Measurements from ENCODE around the gene GLS2.
"Not testable (repeated sequence)": the region's sequence is repeated elsewhere in the genome, so short reads cannot be mapped to it uniquely, and the experiment has no call there.

Gene GLS2

DNA sequence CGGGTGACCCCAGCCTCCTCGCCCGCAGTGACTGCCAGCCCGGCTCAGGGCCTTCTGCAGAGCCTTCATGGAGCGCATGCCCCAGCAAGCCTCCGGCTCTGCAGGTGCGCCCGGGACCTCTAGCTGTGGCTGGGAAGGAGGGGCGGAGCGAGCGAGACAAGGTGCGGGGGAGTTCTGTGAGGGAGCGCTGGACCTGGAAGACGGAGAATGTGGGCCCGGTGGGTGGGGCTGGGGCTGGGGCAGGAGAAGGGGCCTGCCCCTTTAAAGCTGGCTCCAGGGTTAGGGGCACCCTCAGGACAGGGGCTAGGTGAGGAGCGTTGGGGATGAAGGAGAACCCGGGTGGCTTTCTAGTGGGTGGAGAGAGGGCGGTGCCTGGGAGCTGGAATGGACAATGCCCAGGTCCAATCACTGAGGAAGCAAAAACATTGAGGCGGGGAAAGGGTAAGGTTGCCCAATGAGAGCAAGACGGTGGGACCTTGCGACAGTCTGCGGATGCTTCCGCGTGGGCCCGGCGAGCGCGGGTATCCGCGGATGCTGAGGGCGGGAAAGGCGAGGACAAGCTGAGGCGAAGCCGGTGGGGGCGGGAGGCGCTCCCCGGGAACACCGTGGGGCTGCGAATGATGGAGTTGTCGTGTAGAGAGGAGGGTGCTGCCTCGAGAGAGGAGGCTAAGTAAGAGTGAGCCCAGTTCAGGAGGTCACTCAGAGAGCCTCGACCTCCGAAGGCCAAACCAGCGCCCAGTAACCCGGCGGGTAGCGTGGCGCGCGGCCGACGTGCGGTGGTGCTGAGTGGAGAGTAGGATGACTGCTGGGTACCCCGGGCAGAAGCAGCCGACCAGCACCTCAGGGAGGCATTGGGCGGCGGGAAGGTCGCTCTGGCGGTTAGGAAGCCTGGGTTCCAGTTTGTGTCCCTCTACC, at the start of gene GLS2:
GLS2 (minus strand) TSS at position 121 of the 915 bp plus-strand sequence; CDS start at position 78, 43 bp downstream.
- DNase-seq (ENCODE audit: low read depth), result peak; percentile 18

DNA sequence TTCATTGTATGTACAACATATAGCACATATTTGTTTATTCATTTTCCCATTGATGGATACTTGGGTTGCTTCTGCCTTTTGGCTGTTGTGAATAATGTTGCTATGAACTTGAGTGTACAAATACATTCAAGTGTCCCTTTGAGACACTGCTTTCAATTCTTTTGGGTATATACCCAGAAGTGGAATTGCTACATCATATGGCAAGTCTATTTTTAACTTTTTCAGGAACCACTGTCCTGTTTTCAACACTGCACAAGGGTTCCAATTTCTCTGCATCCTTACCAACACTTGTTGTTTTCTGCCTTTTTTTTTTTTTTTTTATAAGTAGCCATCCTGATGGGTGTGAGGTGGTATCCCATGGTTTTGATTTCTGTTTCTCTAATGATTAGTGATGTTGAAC, 49.6 kb upstream of the GLS2 start:
- DNase-seq (ENCODE audit: low read depth), result no peak

DNA sequence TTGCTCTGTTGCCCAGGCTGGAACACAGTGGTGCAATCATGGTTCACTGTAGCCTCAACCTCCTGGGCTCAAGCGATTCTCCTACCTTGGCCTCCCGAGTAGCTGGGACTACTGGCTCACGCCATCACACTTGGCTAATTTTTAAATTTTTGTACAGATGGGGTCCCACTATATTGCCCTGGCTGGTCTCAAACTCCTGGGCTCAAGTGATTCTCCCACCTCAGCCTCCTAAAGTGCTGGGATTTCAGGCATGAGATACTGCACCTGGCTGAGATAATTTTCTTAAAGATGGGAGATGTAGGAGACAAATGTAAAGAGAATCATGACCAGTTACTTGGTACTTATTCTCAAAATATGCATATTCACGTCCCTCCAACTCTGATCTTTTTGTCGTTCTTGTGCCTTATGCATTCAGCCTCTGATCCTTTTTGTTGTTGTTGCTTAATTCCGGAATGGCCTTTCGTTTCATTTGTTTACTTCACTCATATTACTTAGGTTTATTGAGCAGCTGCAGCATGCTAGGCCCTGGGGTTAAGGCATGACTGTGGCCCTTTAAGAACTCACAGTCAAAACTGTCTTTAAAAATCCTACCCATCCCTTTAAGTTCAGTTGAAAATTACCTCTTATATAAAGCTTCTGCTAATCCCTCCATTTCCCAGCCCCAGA, 42.6 kb upstream of the GLS2 start:
- DNase-seq (ENCODE audit: low read depth), result no peak

DNA sequence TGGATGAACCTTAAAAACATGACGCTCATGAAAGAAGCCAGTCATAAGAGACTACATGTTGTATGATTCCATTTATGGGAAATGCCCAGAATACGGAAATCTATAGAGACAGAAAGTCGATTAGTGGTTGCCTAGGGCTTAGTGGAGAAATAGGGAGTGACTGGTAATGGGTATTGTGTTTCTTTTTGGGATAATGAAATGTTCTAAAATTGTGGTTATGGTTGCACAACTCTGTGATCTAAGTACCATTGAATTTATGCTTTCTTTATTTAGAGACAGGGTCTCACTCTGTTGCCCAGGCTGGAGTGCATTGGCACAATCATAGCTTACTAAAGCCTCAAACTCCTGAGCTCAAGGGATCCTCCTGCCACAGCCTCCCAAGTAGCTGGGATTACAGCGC, 41.7 kb upstream of the GLS2 start:
- no peak for DNase-seq (ENCODE audit: low read depth)

DNA sequence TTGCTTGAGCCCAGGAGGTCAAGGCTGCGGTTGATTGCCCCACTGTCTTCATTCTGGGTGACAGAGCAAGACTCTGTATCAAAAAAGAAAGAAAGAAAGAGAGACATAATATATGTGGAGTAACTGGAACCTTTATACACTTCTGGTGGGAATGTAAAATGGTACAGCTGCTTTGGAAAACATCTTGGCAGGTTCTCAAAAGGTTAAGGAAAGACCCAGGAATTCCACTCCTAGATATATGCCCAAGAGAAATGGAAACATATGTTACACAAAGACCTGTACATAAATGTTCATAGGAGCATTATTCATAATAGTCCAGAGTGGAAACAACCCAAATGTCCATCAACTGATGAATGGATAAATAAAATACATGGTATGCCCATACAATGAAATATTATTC, 40.9 kb upstream of the GLS2 start:
- DNase-seq (ENCODE audit: low read depth), result no peak

DNA sequence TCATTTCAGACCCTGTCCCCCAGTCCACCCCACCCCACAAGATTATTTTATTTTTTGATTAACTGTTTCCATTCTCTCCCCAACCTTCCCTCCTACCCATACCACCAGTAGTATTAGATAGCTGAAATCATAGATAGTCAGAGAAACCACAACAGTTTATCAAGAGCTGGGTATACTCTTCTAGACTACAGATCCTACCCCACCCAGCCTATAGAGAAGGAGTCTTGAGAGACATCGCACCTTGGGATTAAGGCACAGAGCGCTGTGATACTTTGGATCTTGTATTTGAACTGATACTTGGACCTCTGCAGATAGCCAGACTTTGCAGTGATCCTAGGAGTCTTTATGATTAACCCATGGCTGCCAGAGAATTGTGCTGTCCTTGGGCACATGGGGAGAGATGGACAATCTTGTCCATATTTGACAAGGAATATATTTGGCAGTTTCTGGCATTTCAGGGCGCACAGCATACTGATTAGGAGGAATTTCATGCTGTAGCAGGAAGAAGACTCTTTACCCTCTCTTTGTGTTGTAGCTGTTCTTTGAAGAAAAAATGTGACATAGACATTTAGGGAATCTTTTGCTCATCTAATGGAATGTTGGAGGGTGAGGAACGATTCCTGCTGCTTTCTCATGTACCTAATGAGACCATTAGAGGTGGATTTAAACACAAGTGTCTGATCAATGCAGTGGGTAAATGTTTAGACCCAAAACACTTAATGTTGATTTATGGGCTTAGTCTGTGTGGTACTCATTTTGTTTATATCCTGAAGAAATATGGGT, 34.6 kb upstream of the GLS2 start:
- DNase-seq (ENCODE audit: low read depth), result no peak

DNA sequence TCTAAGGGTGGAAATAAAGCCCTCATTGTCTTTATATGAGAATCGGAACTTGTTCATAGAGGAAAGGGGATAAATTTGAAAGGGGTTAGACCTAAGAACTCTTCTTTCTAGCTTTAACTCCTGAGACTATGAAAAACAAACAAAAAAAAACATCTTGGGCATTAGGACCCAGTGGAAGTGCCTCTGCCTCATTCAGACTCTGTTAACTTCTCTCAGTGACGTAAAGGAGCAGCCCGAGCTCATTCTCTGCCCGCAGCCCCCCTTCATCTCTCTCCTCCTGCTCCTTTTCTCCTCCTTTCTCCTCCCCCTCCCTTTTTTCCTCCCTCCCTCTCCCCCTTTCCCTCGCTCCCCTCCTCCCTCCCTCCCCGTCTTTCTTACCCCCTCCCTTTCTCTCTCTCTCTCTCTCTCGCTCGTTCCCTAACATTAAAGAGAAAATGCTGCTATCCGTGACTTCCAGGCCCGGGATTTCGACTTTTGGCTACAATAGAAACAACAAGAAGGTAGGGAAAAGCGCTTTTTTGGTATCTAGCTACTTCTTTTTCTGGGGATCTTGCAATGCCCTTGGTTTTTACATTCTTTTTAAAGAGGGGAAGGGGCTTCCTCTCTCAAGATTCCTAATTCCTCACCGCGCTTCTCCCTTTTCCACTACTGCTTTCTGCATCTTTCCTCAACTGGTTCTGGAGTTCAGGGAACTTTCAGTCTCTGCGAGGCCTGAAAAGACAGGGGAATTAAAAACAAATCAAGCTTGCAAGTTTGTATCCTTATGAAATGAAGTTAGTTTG, 33.8 kb upstream of the GLS2 start, which contains the start of gene RBMS2:
RBMS2 (plus strand) TSS at position 231 of the 782 bp plus-strand sequence; CDS start at position 435, 204 bp downstream.
- peak; percentile 79 for DNase-seq (ENCODE audit: low read depth)

DNA sequence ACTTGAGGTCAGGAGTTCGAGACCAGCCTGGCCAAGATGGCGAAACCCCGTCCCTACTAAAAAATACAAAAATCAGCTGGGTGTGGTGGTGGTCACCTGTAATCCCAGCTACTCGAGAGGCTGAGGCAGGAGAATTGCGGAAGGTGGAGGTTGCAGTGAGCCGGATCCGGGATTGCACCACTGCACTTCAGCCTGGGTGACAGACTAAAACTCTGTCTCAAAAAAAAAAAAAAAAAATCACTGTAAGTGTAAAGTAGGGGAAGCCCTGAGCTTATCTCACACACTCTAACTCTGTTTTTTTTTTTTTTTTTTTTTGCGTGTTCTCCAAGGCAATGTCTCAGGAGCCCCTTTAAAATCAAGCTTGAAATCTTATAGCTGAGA, 33.2 kb upstream of the GLS2 start:
- DNase-seq (ENCODE audit: low read depth), result no peak

DNA sequence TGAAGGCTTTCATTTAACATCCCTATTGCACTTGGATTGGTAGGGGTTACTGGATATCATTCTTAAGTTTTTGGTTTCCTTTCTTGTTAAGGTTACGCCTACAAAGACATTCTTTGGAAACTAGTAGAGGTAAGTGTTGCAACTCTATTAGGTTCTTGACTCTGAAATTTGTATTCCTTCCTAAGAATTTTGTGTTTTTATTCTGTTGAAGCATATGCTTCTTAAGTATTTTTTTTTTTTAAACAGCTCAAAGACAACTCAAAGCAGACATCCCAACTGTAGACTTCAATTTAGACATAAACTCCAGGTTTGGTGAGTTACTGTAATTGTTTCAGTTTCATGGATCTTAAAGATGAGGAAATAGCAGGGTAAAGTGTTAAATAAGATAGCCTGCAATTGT, 32.5 kb upstream of the GLS2 start:
- DNase-seq (ENCODE audit: low read depth), result no peak

DNA sequence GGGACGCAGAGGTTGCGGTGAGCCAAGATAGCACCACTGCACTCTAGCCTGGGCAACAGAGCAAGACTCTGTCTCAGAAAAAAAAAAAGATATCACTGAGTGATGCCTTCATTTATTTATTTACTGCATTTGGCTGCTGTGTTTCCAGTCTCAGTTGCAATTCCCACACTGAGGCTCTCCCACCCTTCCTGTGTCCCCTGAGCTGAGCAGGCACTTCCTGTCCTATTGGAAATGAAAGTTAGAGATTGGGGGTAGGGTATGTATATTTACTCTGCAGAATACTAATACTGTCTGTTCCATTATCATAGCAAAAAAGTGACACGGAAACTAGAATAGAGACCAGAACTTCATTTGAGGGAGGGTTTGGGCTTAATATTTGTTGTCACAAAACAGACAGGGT, 32.1 kb upstream of the GLS2 start:
- no peak for DNase-seq (ENCODE audit: low read depth)

DNA sequence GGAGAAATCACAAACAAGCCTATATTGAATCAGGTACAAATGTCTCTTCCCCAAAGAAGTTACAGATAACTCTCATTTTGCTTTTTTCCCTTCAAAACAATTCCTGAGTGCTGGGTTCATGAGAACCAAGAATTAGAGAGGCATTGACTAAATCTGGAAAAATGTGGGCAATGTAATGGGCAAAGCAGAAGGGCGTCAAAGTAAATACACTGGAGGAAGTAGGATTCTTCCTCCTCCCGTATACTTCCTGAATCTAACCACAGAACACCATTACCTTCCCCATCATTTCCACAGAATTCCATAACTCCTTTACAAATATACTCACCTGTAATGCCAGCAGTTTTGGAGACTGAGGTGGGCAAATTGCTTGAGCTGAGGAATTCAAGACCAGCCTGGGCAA, 30.6 kb upstream of the GLS2 start:
- DNase-seq (ENCODE audit: low read depth), result no peak

DNA sequence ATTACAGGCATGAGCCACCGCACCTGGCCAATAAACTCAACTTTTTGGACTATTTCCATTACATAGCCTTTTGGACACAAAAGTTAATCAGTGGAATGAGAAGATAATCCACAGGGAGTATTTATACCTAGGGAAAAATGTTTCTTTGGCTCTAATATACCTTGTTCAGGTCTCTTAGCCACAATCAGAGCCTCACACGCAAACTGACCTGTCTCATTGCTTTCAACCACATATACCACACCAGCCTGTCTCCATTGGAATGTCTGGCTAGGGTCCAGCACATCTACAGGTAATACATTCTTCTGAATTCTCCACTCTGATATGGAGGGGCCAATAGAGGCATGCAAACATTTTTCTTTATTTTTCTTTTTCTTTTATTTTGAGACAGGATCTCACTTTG, 29.9 kb upstream of the GLS2 start:
- no peak for DNase-seq (ENCODE audit: low read depth)

DNA sequence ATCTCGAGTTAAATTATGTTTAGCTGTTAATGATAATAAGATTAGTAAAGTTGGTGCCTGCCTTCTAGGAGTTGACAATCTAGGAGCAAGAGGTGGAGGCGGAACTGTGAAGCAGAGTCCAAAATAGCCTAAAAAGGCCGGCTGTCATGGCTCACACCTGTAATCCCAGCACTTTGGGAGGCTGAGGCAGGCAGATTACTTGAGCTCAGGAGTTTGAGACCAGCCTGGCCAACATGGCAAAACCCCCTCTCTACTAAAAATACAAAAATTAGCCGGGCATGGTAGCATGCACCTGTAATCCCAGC, 26.0 kb upstream of the GLS2 start:
- DNase-seq (ENCODE audit: low read depth), result not testable (repeated sequence)

DNA sequence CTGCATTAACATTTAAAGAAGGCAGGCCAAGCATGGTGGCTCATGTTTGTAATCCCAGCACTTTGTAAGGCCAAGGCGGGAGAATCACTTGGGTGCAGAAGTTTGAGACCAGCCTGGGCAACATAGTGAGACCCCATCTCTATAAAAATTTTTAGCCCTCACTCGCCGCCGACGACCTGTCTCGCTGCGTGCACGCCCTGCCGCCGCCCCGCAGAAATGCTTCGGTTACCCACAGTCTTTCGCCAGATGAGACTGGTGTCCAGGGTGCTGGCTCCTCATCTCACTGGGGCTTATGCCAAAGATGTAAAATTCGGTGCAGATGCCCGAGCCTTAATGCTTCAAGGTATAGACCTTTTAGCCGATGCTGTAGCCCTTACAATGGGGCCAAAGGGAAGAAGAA, 22.8 kb upstream of the GLS2 start:
- DNase-seq (ENCODE audit: low read depth), result no peak

DNA sequence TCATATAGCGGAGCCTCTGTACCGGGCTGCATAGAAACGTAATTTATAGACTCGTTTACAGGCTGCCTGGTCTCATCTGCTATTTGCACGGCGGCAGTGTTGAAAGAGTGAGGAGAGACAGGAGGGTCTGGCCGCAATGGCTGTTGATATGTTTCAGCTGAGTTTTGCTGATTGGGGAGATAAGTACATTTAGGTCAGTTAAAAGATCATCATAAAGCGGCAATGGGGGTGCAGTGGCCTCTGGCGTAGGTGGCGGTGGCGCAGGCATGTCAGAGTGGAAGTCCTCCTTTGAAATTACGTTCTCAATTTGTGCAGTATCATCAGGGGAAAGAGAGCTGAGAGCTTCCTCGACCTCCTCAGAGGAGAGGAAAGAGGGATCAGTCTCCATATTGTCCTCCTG, 11.9 kb upstream of the GLS2 start:
- not testable (repeated sequence) for DNase-seq (ENCODE audit: low read depth)

DNA sequence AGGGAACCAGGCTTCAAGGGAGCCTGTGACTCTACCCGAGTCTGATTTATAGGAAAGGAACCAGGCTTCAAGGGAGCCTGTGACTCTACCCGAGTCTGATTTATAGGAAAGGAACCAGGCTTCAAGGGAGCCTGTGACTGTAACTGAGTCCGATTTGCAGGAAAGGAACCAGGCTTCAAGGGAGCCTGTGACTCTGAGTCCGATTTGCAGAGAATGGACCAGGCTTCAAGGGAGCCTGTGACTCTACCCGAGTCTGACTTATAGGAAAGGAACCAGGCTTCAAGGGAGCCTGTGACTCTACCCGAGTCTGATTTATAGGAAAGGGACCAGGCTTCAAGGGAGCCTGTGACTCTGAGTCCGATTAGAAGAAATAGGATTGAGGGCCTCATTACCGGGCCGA, 11.5 kb upstream of the GLS2 start:
- not testable (repeated sequence) for DNase-seq (ENCODE audit: low read depth)

DNA sequence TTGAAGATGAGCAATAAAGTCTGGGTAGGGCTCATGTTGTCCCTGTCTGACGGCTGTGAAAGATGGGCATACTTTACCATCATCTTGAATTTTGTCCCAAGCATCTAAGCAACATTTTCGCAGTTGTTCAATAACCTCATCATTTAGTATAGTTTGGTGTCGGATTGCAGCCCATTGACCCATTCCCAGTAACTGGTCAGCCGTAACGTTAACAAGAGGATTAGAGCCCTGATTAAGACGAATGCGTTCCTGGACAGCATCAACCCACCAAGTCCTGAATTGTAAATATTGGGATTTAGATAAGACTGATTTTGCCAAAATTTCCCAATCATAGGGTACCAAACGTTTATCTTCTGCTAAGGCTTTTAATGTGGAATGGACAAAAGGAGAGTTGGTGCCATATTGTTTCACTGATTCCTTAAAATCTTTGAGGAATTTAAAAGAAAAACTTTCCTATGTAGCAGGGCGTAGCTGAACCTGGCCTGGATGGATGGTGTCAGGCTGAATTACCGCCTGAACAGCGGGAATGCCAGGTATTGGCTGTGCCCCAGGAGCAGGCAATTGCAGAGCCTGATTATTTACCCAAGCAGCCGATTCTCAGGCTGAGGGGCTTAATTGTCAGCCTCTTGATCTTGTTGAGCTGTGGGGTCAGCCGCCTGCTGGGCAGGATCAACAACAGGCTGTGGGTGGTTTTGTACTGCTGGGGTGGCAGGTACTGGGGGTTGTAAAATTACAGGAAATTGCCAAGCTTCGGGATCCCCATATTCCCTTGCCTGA, 10.4 kb upstream of the GLS2 start:
- not testable (repeated sequence) for DNase-seq (ENCODE audit: low read depth)

DNA sequence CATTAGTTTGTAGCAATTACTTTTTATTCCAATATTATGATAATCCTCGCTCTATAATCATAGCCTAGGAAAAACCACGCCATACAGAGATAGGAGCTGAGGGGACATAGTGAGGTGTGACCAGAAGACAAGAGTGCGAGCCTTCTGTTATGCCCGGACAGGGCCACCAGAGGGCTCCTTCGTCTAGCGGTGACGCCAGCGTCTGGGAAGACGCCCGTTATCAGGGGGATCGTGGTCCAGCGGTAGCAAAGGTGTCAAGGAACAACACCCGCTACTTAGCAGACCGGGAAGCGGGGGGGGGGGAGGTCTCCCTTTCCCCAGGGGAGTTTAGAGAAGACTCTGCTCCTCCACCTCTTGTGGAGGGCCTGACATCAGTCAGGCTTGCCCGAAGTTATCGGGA, 8.7 kb upstream of the GLS2 start:
- DNase-seq (ENCODE audit: low read depth), result not testable (repeated sequence)

DNA sequence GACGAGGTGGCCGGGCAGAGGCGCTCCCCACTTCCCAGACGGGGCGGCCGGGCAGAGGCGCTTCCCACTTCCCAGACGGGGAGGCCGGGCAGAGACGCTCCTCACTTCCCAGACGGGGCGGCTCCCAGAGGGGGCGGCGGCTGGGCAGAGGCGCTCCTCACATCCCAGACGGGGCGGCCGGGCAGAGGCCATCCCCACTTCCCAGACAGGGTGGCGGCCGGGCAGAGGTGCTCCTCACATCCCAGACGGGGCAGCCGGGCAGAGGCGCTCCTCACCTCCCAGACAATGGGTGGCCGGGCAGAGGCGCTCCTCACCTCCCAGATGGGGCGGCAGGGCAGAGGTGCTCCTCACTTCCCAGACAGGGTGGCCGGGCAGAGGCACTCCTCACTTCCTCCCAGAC, 6.5 kb upstream of the GLS2 start:
- DNase-seq (ENCODE audit: low read depth), result not testable (repeated sequence)

DNA sequence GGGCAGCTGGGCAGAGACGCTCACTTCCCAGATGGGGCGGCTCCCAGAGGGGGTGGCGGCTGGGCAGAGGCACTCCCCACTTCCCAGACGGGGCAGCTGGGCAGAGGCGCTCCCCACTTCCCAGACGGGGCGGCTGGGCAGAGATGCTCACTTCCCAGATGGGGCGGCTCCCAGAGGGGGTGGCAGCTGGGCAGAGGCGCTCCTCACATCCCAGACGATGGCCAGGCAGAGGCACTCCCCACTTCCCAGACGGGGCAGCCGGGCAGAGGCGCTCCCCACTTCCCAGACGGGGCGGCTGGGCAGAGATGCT, 6.1 kb upstream of the GLS2 start:
- DNase-seq (ENCODE audit: low read depth), result not testable (repeated sequence)

DNA sequence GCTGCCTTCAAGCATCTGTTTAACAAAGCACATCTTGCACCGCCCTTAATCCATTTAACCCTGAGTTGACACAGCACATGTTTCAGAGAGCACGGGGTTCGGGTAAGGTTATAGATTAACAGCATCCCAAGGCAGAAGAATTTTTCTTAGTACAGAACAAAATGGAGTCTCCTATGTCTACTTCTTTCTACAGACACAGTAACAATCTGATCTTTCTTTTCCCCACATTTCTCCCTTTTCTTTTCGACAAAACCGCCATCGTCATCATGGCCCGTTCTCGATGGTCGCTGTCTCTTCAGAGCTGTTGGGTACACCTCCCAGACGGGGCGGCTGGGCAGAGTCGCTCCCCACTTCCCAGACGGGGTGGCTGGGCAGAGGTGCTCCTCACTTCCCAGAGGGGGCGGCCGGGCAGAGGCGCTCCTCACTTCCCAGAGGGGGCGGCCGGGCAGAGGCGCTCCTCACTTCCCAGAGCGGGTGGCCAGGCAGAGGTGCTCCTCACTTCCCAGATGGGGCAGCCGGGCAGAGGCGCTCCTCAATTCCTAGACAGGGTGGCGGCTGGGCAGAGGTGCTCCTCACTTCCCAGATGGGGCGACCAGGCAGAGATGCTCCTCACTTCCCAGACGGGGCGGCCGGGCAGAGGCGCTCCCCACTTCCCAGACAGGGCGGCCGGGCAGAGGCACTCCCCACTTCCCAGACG, 5.6 kb upstream of the GLS2 start:
- not testable (repeated sequence) for DNase-seq (ENCODE audit: low read depth)
